Ishikawa (cell line): ENCODE measurements around the gene NOS1AP.

Experiments used
- RAD21 ChIP-seq: IDR thresholded peaks from 2 replicates; pipeline ENCODE4 v1.6.1; 2012; ENCODE audit warnings: low read depth
- YY1 ChIP-seq: IDR thresholded peaks from 2 replicates; pipeline ENCODE4 v1.6.1; 2012; ENCODE audit warnings: low read depth

DNA sequence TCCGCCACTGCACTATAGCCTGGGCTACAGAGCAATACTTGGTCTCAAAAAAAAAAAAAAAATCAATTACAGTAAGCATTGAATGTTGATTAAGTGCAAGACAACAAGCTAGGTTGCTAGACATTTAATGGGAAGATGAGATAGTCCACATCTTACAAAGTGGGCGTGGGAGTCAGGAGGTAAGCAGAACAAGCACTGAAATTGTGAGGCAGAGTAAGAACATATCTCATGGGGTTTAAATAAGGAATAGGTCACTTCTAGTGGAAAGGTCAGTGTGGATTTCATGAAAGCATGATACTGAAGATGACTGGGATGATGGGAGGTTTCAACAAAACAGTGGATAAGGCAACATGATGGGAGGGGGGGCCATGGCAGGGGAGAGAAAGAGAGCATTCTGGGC, 44.0 kb upstream of the NOS1AP start:
- no peak for TF ChIP-seq RAD21
- no peak for TF ChIP-seq YY1
